ENCODE measurements around the gene HM13. TPM values are rescaled to one million over a fixed set of nuclear protein-coding genes. Genes with fewer than 3 reads are reported as not detected.

HM13 gene
- total and polyA plus RNA-seq, 9 of the 15 experiments (the other 6 are each of a cell fraction or from before 2014, with no cell fraction given), result 7.7 to 136 (median 74.5) TPM

DNA sequence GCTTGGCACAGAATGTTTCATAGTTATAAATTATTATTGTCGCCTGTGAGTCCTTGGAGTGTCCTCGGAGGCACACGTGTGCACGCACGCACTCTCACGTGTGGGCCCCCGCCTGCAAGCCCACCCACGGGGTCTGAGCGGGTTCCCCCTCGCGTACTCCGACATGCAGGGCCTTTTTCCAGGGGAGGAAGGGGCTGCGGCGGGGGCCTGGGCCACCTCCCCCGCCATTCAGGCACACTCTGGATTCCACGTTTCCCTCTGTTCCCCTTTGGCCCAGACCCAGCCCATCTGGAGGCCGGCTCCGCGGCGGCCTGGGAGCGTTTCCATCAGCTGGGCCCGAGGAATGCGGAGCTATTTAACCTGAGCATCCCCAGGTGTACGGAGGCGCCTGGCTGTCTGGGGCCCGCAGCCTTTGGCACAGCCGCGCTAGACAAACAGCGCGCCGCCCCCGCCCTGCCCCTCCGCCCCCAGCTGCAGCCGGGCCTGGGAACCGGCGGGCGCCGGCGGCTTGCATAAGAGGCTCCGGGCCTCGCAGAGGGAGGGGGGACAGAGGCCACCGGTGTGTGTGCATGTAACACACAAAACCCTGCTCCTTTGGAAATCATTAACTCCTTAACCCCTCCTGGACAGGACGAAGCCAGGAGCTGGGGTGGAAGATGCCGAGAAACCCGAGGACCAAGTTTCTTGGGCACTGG is 94.2 kb downstream of the HM13 start (continued):
- no peak for TF ChIP-seq ZSCAN32 (CRISPR knock-in tag; IDR thresholded peaks at IDR 0.05)
- TF ChIP-seq SRSF1 (IDR thresholded peaks at IDR 0.05; ENCODE audit: low read depth, low read length), result no peak
- TF ChIP-seq ZNF75A (CRISPR knock-in tag; IDR thresholded peaks at IDR 0.05), result no peak
- no peak for TF ChIP-seq CBX8 (IDR thresholded peaks at IDR 0.05; ENCODE audit: borderline replicate concordance, extremely low read depth, low read depth, low read length, poor library complexity, severe bottlenecking)
- TF ChIP-seq RBM39 (optimal IDR thresholded peaks at IDR 0.05; ENCODE audit: low read depth, low read length), result no peak
- TF ChIP-seq, protein P1, sequence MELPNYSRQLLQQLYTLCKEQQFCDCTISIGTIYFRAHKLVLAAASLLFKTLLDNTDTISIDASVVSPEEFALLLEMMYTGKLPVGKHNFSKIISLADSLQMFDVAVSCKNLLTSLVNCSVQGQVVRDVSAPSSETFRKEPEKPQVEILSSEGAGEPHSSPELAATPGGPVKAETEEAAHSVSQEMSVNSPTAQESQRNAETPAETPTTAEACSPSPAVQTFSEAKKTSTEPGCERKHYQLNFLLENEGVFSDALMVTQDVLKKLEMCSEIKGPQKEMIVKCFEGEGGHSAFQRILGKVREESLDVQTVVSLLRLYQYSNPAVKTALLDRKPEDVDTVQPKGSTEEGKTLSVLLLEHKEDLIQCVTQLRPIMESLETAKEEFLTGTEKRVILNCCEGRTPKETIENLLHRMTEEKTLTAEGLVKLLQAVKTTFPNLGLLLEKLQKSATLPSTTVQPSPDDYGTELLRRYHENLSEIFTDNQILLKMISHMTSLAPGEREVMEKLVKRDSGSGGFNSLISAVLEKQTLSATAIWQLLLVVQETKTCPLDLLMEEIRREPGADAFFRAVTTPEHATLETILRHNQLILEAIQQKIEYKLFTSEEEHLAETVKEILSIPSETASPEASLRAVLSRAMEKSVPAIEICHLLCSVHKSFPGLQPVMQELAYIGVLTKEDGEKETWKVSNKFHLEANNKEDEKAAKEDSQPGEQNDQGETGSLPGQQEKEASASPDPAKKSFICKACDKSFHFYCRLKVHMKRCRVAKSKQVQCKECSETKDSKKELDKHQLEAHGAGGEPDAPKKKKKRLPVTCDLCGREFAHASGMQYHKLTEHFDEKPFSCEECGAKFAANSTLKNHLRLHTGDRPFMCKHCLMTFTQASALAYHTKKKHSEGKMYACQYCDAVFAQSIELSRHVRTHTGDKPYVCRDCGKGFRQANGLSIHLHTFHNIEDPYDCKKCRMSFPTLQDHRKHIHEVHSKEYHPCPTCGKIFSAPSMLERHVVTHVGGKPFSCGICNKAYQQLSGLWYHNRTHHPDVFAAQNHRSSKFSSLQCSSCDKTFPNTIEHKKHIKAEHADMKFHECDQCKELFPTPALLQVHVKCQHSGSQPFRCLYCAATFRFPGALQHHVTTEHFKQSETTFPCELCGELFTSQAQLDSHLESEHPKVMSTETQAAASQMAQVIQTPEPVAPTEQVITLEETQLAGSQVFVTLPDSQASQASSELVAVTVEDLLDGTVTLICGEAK (IDR thresholded peaks at IDR 0.05), result no peak; the same call in 1 of the 2 replicates
- TF ChIP-seq, protein P1 (CRISPR knock-in tag; IDR thresholded peaks at IDR 0.05), result no peak
- TF ChIP-seq CBFA2T3 (IDR thresholded peaks at IDR 0.05), result peak; percentile 69
- no peak for TF ChIP-seq ZNF347 (CRISPR knock-in tag; IDR thresholded peaks at IDR 0.05; ENCODE audit: low read depth)
- TF ChIP-seq, protein P2, sequence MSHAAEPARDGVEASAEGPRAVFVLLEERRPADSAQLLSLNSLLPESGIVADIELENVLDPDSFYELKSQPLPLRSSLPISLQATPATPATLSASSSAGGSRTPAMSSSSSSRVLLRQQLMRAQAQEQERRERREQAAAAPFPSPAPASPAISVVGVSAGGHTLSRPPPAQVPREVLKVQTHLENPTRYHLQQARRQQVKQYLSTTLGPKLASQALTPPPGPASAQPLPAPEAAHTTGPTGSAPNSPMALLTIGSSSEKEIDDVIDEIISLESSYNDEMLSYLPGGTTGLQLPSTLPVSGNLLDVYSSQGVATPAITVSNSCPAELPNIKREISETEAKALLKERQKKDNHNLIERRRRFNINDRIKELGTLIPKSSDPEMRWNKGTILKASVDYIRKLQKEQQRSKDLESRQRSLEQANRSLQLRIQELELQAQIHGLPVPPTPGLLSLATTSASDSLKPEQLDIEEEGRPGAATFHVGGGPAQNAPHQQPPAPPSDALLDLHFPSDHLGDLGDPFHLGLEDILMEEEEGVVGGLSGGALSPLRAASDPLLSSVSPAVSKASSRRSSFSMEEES (CRISPR knock-in tag; IDR thresholded peaks at IDR 0.05), result no peak
- TF ChIP-seq ZNF12 (CRISPR knock-in tag; IDR thresholded peaks at IDR 0.05), result no peak
- no peak for TF ChIP-seq JUNB (CRISPR knock-in tag; conservative IDR thresholded peaks at IDR 0.05)
- TF ChIP-seq U2AF2 (optimal IDR thresholded peaks at IDR 0.05; ENCODE audit: low read depth, low read length), result no peak
